DOHH2 (cell line): ENCODE data around the gene ST6GAL1.
"Not testable (repeated sequence)": the region's sequence is repeated elsewhere in the genome, so short reads cannot be mapped to it uniquely, and the experiment has no call there.

Source experiments
- CTCF ChIP-seq: fragments of 200-600 bp; sonication (generic); IDR thresholded peaks from one replicate; pipeline ENCODE4 v1.5.1; 2014; ENCODE audit warnings: antibody characterized with exemption, mild to moderate bottlenecking, low read depth, low read length; ENCODE audit not compliant: poor library complexity, severe bottlenecking
- EZH2phosphoT487 ChIP-seq: fragments of 200-600 bp; sonication (generic); IDR thresholded peaks from 2 replicates; pipeline ENCODE4 v1.6.1; 2017; ENCODE audit warnings: borderline replicate concordance, mild to moderate bottlenecking, antibody characterized with exemption, low read length, moderate library complexity, mixed read lengths

DNA sequence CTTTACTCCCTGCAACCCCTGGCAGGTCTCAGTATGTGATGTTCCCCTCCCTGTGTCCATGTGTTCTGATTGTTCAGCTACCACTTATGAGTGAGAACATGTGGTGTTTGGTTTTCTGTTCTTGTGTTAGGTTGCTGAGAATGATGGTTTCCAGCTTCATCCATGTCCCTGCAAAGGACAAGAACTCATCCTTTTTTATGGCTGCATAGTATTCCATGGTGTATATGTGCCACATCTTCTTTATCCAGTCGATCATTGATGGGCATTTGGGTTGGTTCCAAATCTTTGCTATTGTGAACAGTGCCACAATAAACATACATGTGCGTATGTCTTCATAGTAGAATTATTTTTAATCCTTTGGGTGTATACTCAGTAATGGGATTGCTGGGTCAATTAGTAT lies 26.6 kb upstream of the ST6GAL1 start:
- TF ChIP-seq CTCF, EZH2phosphoT487: not testable (repeated sequence)
